GM15510 (cell line): ENCODE data around the gene RTF2.

Experiments
- POLR2A ChIP-seq: IDR thresholded peaks from 3 replicates; pipeline ENCODE4 v1.6.1; 2011; ENCODE audit warnings: borderline replicate concordance; ENCODE audit not compliant: insufficient read length; ENCODE audit errors: extremely low read depth

Gene RTF2

GRCh38 chr20:56430461-56430860, 38.0 kb upstream of the RTF2 start:
- TF ChIP-seq POLR2A, result no peak

- TF ChIP-seq POLR2A, result no peak
Observed at GRCh38 chr20:56430957-56431356, 37.5 kb upstream of the RTF2 start.

- no peak for TF ChIP-seq POLR2A
Observed at GRCh38 chr20:56431471-56431870, 37.0 kb upstream of the RTF2 start.

- no peak for TF ChIP-seq POLR2A
Observed at GRCh38 chr20:56433221-56433879, 35.1 kb upstream of the RTF2 start.

- no peak for TF ChIP-seq POLR2A
Observed at GRCh38 chr20:56433880-56434255, 34.6 kb upstream of the RTF2 start.

- TF ChIP-seq POLR2A, result no peak
Observed at GRCh38 chr20:56437196-56437960, 31.0 kb upstream of the RTF2 start.

- TF ChIP-seq POLR2A, result no peak
Observed at GRCh38 chr20:56438284-56438683, 30.1 kb upstream of the RTF2 start.

- TF ChIP-seq POLR2A, result no peak
Observed at GRCh38 chr20:56439771-56440291, 28.6 kb upstream of the RTF2 start.

GRCh38 chr20:56440346-56441007, 27.9 kb upstream of the RTF2 start:
- TF ChIP-seq POLR2A, result no peak

GRCh38 chr20:56442389-56443365, 25.8 kb upstream of the RTF2 start:
- no peak for TF ChIP-seq POLR2A

GRCh38 chr20:56443654-56444540, 24.5 kb upstream of the RTF2 start:
- TF ChIP-seq POLR2A, result no peak

- TF ChIP-seq POLR2A, result no peak
Observed at GRCh38 chr20:56445130-56445529, 23.3 kb upstream of the RTF2 start.

- no peak for TF ChIP-seq POLR2A
Observed at GRCh38 chr20:56445540-56445939, 22.9 kb upstream of the RTF2 start.
